ENCODE results near the gene ST7. TPM values are rescaled to one million over a fixed set of nuclear protein-coding genes. Genes with fewer than 3 reads are reported as not detected.

ST7 gene
- total RNA-seq, 2 donors from 2014 or later, result 24.6 to 34.3 TPM

- Histone ChIP-seq H3K4me3 (no peak overlapping the region), H3K27ac (no peak overlapping the region)
- WGBS, 2 donors, result 94 to 96% methylated on average over 2 of the region's 2 CpGs
Measured at GRCh38 chr7:117262546-117262945, 309.2 kb downstream of the ST7 start.

GRCh38 chr7:117264716-117265115 is 311.4 kb downstream of the ST7 start:
- 38 to 82% methylated on average over 1 of the region's 1 CpG for WGBS, 2 donors
- TF ChIP-seq POLR2A (IDR thresholded peaks at IDR 0.05) (no peak), CTCF (IDR thresholded peaks at IDR 0.05) (no peak)
- Histone ChIP-seq H3K36me3 (replicated peaks in 1 of 2; ENCODE audit: insufficient read depth in 1 of 2, low read depth in 2 of 2) (no peaks in the 10 kb centered on the region), H3K27ac (no peak overlapping the region), H3K27me3 (no peaks in the 10 kb centered on the region), H3K4me1 (no peaks in the 10 kb centered on the region), H3K4me3 (no peak overlapping the region), H3K9me3 (no peaks in the 10 kb centered on the region)
- DNase-seq, result no peak
- intact Hi-C loops (cut with DNase I), result no loop called here
- ATAC-seq, result no peak

More at GRCh38 chr7:117262546-117262945, 309.2 kb downstream of the ST7 start:
- TF ChIP-seq POLR2A (IDR thresholded peaks at IDR 0.05), result no peak
- TF ChIP-seq CTCF (IDR thresholded peaks at IDR 0.05), result no peak
- H3K36me3 ChIP-seq (replicated peaks in 1 of 2; ENCODE audit: insufficient read depth in 1 of 2, low read depth in 2 of 2), result no peaks in the 10 kb centered on the region
- intact Hi-C loops (cut with DNase I), result no loop called here
- H3K9me3 ChIP-seq, result no peaks in the 10 kb centered on the region
- no peaks in the 10 kb centered on the region for H3K27me3 ChIP-seq
- ATAC-seq (no peak), DNase-seq (no peak)
- H3K4me1 ChIP-seq, result no peaks in the 10 kb centered on the region

GRCh38 chr7:117269417-117269816 is 316.1 kb downstream of the ST7 start:
- Histone ChIP-seq H3K9me3 (no peaks in the 10 kb centered on the region), H3K27ac (no peak overlapping the region), H3K4me1 (no peaks in the 10 kb centered on the region), H3K27me3 (no peaks in the 10 kb centered on the region), H3K36me3 (replicated peaks in 1 of 2; ENCODE audit: insufficient read depth in 1 of 2, low read depth in 2 of 2) (no peaks in the 10 kb centered on the region), H3K4me3 (no peak overlapping the region)
- DNase-seq (no peak), ATAC-seq (no peak)
- TF ChIP-seq CTCF (IDR thresholded peaks at IDR 0.05) (no peak), POLR2A (IDR thresholded peaks at IDR 0.05) (no peak)
- 70 to 74% methylated on average over 5 of the region's 5 CpGs for WGBS, 2 donors
- intact Hi-C loops (cut with DNase I), result no loop called here

GRCh38 chr7:117269886-117270285 is 316.6 kb downstream of the ST7 start:
- TF ChIP-seq CTCF (IDR thresholded peaks at IDR 0.05), result no peak
- TF ChIP-seq POLR2A (IDR thresholded peaks at IDR 0.05), result no peak
- ATAC-seq, result no peak
- WGBS, 2 donors, result 60 to 70% methylated on average over 3 of the region's 3 CpGs

GRCh38 chr7:117270371-117270770 is 317.1 kb downstream of the ST7 start:
- WGBS, 2 donors, result 53 to 74% methylated on average over 9 of the region's 9 CpGs
- Histone ChIP-seq H3K9me3 (no peaks in the 10 kb centered on the region), H3K36me3 (replicated peaks in 1 of 2; ENCODE audit: insufficient read depth in 1 of 2, low read depth in 2 of 2) (no peaks in the 10 kb centered on the region), H3K4me3 (no peak overlapping the region), H3K4me1 (no peaks in the 10 kb centered on the region), H3K27me3 (no peaks in the 10 kb centered on the region), H3K27ac (no peak overlapping the region)
- intact Hi-C loops (cut with DNase I), result no loop called here
- no peak for ATAC-seq
- DNase-seq, result no peak
- TF ChIP-seq CTCF (IDR thresholded peaks at IDR 0.05) (no peak), POLR2A (IDR thresholded peaks at IDR 0.05) (no peak)

More at GRCh38 chr7:117269886-117270285, 316.6 kb downstream of the ST7 start:
- Histone ChIP-seq H3K4me1 (no peaks in the 10 kb centered on the region), H3K9me3 (no peaks in the 10 kb centered on the region), H3K27me3 (no peaks in the 10 kb centered on the region), H3K27ac (no peak overlapping the region), H3K36me3 (replicated peaks in 1 of 2; ENCODE audit: insufficient read depth in 1 of 2, low read depth in 2 of 2) (no peaks in the 10 kb centered on the region), H3K4me3 (no peak overlapping the region)
- intact Hi-C loops (cut with DNase I), result no loop called here
- DNase-seq, result no peak
